Activated B cell treated with CpG ODN at 0.5 μM for 24 hours (primary cell): ENCODE results near the gene SDHD. TPM values are rescaled to one million over a fixed set of nuclear protein-coding genes. Genes with fewer than 3 reads are reported as not detected.
"Not testable (repeated sequence)": the region's sequence is repeated elsewhere in the genome, so short reads cannot be mapped to it uniquely, and the experiment has no call there.

ENCODE experiments used
- ATAC-seq: fragments of 200-7000 bp; cut with Tn5 transposase; one replicate; pipeline ENCODE4 v1.10.0; 2021; ENCODE audit warnings: low read depth, mild to moderate bottlenecking, moderate library complexity
- CTCF ChIA-PET: fragments of 350-600 bp; sonication (Branson Sonifier 250); formaldehyde crosslinking; loops from one replicate; lab custom pipeline; 2021; ENCODE audit warnings: antibody characterized with exemption; lab: Charles Lee
- POLR2A ChIA-PET: fragments of 350-600 bp; sonication (Branson Sonifier 250); formaldehyde crosslinking; loops from one replicate; lab custom pipeline; 2021; ENCODE audit warnings: antibody characterized with exemption; lab: Charles Lee
- DNase-seq: peaks from one replicate; pipeline ENCODE4 v3.0.0; 2022
- H3K27ac Mint-ChIP-seq: one replicate; pipeline ENCODE4 v1.8.0; 2020; ENCODE audit warnings: mixed read lengths
- H3K27me3 Mint-ChIP-seq: one replicate; pipeline ENCODE4 v1.8.0; 2021; ENCODE audit warnings: mixed read lengths
- H3K36me3 Mint-ChIP-seq: one replicate; pipeline ENCODE4 v1.8.0; 2021; ENCODE audit warnings: low read depth, mixed read lengths
- H3K4me1 Mint-ChIP-seq: one replicate; pipeline ENCODE4 v1.8.0; 2021; ENCODE audit warnings: mixed read lengths
- H3K4me3 Mint-ChIP-seq: one replicate; pipeline ENCODE4 v1.8.0; 2020; ENCODE audit warnings: mild to moderate bottlenecking, mixed read lengths
- H3K9me3 Mint-ChIP-seq: one replicate; pipeline ENCODE4 v1.8.0; 2020; ENCODE audit warnings: mixed read lengths
- intact Hi-C: fragments of 100-400 bp; cut with micrococcal nuclease; formaldehyde crosslinking; loops from one replicate; pipeline ENCODE4 v1.15.1; 2024
- total RNA-seq: library from RNA; stranded (reverse); gene quantifications from 2 replicates; pipeline ENCODE4 v1.2.3, GENCODE V29; 2022
- TF ChIP-seq, protein P1 (sequence below): fragments of 200-600 bp; IDR thresholded peaks from one replicate; pipeline ENCODE4 v1.8.0; 2022; ENCODE audit warnings: antibody characterized with exemption, mild to moderate bottlenecking

The SDHD gene
- total RNA-seq, 1 donor from 2014 or later, result 79.9 TPM

DNA sequence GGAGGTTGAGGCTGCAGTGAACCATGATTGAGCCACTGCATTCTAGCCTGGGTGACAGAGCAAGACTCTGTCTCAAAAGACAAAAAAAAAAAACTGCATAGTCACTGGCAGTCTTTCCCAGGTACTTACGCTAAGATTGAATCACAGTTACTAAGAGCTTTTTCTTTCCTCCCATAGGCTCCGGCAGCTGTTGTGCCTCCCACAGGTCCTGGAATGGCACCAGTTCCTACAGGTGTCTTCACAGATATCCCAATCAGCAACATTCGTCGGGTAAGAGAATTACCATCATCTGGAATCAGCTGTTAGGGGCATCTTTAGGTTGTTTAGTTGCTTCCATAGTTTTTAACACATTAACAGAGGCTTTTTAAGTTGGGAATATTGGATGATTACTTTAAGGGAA, 41.7 kb upstream of the SDHD start:
- no peak for DNase-seq
- Mint-ChIP-seq H3K4me1 (peaks cover 31% of the 10 kb centered on the region), H3K4me3 (no peak overlapping the region), H3K27me3 (no peaks in the 10 kb centered on the region), H3K27ac (no peak overlapping the region), H3K36me3 (peaks cover 65% of the 10 kb centered on the region), H3K9me3 (no peaks in the 10 kb centered on the region)
- ChIA-PET CTCF (no interaction called here), POLR2A (no interaction called here)
- TF ChIP-seq, protein P1, sequence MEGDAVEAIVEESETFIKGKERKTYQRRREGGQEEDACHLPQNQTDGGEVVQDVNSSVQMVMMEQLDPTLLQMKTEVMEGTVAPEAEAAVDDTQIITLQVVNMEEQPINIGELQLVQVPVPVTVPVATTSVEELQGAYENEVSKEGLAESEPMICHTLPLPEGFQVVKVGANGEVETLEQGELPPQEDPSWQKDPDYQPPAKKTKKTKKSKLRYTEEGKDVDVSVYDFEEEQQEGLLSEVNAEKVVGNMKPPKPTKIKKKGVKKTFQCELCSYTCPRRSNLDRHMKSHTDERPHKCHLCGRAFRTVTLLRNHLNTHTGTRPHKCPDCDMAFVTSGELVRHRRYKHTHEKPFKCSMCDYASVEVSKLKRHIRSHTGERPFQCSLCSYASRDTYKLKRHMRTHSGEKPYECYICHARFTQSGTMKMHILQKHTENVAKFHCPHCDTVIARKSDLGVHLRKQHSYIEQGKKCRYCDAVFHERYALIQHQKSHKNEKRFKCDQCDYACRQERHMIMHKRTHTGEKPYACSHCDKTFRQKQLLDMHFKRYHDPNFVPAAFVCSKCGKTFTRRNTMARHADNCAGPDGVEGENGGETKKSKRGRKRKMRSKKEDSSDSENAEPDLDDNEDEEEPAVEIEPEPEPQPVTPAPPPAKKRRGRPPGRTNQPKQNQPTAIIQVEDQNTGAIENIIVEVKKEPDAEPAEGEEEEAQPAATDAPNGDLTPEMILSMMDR, result no peak
- no peak for ATAC-seq
- intact Hi-C loops, result no loop called here

DNA sequence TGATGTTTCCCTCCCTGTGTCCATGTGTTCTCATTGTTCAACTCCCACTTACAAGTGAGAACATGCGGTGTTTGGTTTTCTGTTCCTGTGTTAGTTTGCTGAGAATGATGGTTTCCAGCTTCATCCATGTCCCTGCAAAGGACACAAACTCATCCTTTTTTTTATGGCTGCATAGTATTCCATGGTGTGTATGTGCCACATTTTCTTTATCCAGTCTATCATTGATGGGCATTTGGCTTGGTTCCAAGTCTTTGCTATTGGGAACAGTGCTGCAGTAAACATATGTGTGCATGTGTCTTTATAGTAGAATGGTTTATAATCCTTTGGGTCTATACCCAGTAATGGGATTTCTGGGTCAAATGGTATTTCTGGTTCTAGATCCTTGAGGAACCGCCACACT, 40.0 kb upstream of the SDHD start:
- Mint-ChIP-seq H3K27ac (peak overlapping the region; percentile 61), H3K4me1 (peaks cover 48% of the 10 kb centered on the region), H3K36me3 (peaks cover 65% of the 10 kb centered on the region)
- POLR2A ChIA-PET, DNase-seq, intact Hi-C loops, H3K4me3 Mint-ChIP-seq, ATAC-seq, H3K27me3 Mint-ChIP-seq, H3K9me3 Mint-ChIP-seq, CTCF ChIA-PET: not testable (repeated sequence)

DNA sequence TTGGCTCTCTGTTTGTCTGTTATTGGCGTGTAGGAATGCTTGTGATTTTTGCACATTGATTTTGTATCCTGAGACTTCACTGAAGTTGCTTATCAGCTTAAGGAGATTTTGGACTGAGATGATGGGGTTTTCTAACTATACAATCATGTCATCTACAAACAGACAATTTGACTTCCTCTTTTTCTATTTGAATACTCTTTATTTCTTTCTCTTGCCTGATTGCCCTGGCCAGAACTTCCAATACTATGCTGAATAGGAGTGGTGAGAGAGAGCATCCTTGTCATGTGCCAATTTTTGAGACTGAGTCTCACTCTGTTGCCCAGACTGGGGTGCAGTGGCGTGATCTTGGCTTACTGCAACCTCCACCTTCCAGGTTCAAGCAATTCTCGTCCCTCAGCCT, 38.4 kb upstream of the SDHD start:
- H3K36me3 Mint-ChIP-seq, result peaks cover 69% of the 10 kb centered on the region
- peak overlapping the region; percentile 54 for H3K4me3 Mint-ChIP-seq
- POLR2A ChIA-PET, result interaction anchor here (0.6 to 1.9 kb wide), 6 partner anchors 17 to 135 kb away, joined by 3 to 12 read pairs (median 6); partner anchors contain the start of genes DLAT, SDHD and TIMM8B
- CTCF ChIA-PET, H3K27me3 Mint-ChIP-seq, DNase-seq, H3K9me3 Mint-ChIP-seq: not testable (repeated sequence)
- H3K4me1 Mint-ChIP-seq, result peaks cover 56% of the 10 kb centered on the region
- ATAC-seq, result peak; percentile 53
- intact Hi-C loops, result loop anchor here (1.0 kb wide), 3 partner anchors 24 to 121 kb away; partner anchors contain the start of genes NKAPD1 and PIH1D2
- H3K27ac Mint-ChIP-seq, result peak overlapping the region; percentile 83

DNA sequence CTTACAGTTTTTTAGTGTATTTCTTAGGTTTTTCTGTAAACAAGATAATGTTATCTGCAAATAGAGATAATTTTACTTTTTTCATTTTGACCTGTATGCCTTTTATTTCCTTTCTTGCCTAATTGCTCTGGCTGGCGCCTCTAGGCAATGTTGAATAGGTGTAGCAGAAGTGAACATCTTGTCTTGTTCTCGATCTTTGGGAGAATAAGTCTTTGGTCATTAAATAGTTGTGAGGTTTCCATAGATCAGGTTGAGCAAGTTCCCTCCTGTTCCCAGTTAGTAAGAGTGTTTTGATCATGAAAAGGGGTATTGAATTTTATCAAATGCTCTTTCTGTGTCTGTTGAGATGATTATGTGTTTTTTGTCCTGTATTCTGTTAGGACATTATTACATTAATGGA, 36.9 kb upstream of the SDHD start:
- peaks cover 65% of the 10 kb centered on the region for H3K36me3 Mint-ChIP-seq
- H3K4me3 Mint-ChIP-seq, result no peak overlapping the region
- H3K27ac Mint-ChIP-seq, result peak overlapping the region; percentile 25

DNA sequence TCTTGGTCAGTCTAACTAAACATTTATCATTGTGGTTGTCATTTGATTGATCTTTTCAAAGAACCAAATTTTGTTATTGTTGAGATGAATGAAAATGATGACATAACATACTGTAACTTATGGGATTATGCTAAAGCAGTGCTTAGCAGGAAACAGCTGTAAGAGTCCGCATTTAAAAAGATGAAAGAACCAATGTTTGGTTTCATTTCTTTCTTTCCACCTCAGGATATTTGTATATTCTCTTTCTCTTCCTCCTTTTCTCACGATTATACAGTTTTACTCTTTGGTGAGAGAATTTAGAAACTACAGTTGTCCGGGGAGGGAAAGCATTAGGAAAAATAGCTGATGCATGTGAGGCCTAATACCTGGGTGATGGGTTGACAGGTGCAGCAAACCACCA, 36.0 kb upstream of the SDHD start:
- TF ChIP-seq, protein P1, result no peak
- ChIA-PET CTCF (no interaction called here), POLR2A (interaction anchor here (1.3 to 2.0 kb wide), 5 partner anchors 10 to 35 kb away, joined by 3 to 5 read pairs (median 4); partner anchors contain the start of genes DLAT, SDHD and TIMM8B)
- peak overlapping the region; percentile 91 for H3K27ac Mint-ChIP-seq
- peaks cover 56% of the 10 kb centered on the region for H3K4me1 Mint-ChIP-seq
- peak overlapping the region; percentile 69 for H3K4me3 Mint-ChIP-seq
- no peaks in the 10 kb centered on the region for H3K27me3 Mint-ChIP-seq
- peaks cover 61% of the 10 kb centered on the region for H3K36me3 Mint-ChIP-seq
- peak; percentile 64 for ATAC-seq
- intact Hi-C loops, result loop anchor here (5.0 kb wide), 1 partner anchor 37 kb away; the partner anchor contains the start of genes SDHD and TIMM8B
- no peak for DNase-seq
- no peaks in the 10 kb centered on the region for H3K9me3 Mint-ChIP-seq

More for the DNA sequence above, 36.9 kb upstream of the SDHD start:
- ATAC-seq, result no peak
- POLR2A ChIA-PET, result interaction anchor here (1.3 to 2.0 kb wide), 4 partner anchors 9 to 36 kb away, joined by 3 to 5 read pairs (median 4); partner anchors contain the start of genes DLAT, SDHD and TIMM8B
- no peaks in the 10 kb centered on the region for H3K27me3 Mint-ChIP-seq
- DNase-seq, result no peak
- TF ChIP-seq, protein P1, result no peak
- intact Hi-C loops, result loop anchor here (5.0 kb wide), 1 partner anchor 38 kb away; the partner anchor contains the start of genes SDHD and TIMM8B
- H3K9me3 Mint-ChIP-seq, result no peaks in the 10 kb centered on the region
- CTCF ChIA-PET, result no interaction called here
- peaks cover 56% of the 10 kb centered on the region for H3K4me1 Mint-ChIP-seq

- Mint-ChIP-seq H3K9me3 (no peaks in the 10 kb centered on the region), H3K4me3 (peak overlapping the region; percentile 36), H3K4me1 (peaks cover 56% of the 10 kb centered on the region), H3K27me3 (no peaks in the 10 kb centered on the region), H3K36me3 (peaks cover 59% of the 10 kb centered on the region), H3K27ac (peak overlapping the region; percentile 91)
- ChIA-PET CTCF (no interaction called here), POLR2A (interaction anchor here (1.4 to 2.0 kb wide), 2 partner anchors 27 to 29 kb away, joined by 4 to 5 read pairs; partner anchors contain the start of gene DLAT)
- intact Hi-C loops, result loop anchor here (5.0 kb wide), 1 partner anchor 36 kb away; the partner anchor contains the start of genes SDHD and TIMM8B
- DNase-seq, result no peak
- TF ChIP-seq, protein P1, result no peak
- no peak for ATAC-seq
These were observed 34.9 kb upstream of the SDHD start for GRCh38 chr11:112051768-112052167.
